Measurements from ENCODE around the gene MEP1B.

Gene MEP1B

GRCh38 chr18:32262092-32262491 lies 72.3 kb downstream of the MEP1B start:
- no peak for DNase-seq
- TF ChIP-seq GATA1 (IDR thresholded peaks at IDR 0.05; ENCODE audit: low read depth, low read length) (no peak), POLR2A (IDR thresholded peaks at IDR 0.05; ENCODE audit: low read length) (no peak)

GRCh38 chr18:32264401-32264800 lies 74.6 kb downstream of the MEP1B start:
- TF ChIP-seq GATA1 (IDR thresholded peaks at IDR 0.05; ENCODE audit: low read depth, low read length): no peak
- no peak for TF ChIP-seq POLR2A (IDR thresholded peaks at IDR 0.05; ENCODE audit: low read length)
- no peak for DNase-seq

- DNase-seq: no peak
- TF ChIP-seq POLR2A (IDR thresholded peaks at IDR 0.05; ENCODE audit: low read length): no peak
- no peak for TF ChIP-seq GATA1 (IDR thresholded peaks at IDR 0.05; ENCODE audit: low read depth, low read length)
These were observed 77.6 kb downstream of the MEP1B start for GRCh38 chr18:32267463-32267862.

Measured in erythroblast (primary cell).